IMR-90 (cell line): Measurements from ENCODE around the gene GYPE. TPM values are rescaled to one million over a fixed set of nuclear protein-coding genes. Genes with fewer than 3 reads are reported as not detected.
"Not testable (repeated sequence)": the region's sequence is repeated elsewhere in the genome, so short reads cannot be mapped to it uniquely, and the experiment has no call there.

Source experiments
- ATAC-seq: fragments of 200-7000 bp; cut with Tn5 transposase; 2 replicates; pipeline ENCODE4 v1.9.1; 2020; ENCODE audit warnings: low read depth, mild to moderate bottlenecking, moderate library complexity
- BruUV-seq: library from RNA; stranded (reverse); fragments of 400-500 nt; replicated peaks from 2 replicates; lab custom pipeline; 2021; lab: Mats Ljungman, UMichigan
- CTCF ChIA-PET: fragments of 300-600 bp; formaldehyde crosslinking; extraction: SDS; loops from one replicate; lab custom pipeline; 2021; ENCODE audit warnings: antibody characterized with exemption; lab: Yijun Ruan, JAX
- POLR2A ChIA-PET: fragments of 300-600 bp; sonication (Branson Sonifier 250); formaldehyde crosslinking; loops from one replicate; lab custom pipeline; 2022; ENCODE audit warnings: antibody characterized with exemption; ENCODE audit not compliant: unreplicated experiment; lab: Charles Lee
- DNase-seq: peaks from one replicate; pipeline ENCODE4 v3.0.0; 2013
- H2AFZ ChIP-seq: replicated peaks from 2 replicates; pipeline ENCODE3; 2013; ENCODE audit warnings: low read length, mild to moderate bottlenecking; ENCODE audit not compliant: poor library complexity
- H2AK5ac ChIP-seq: 2 replicates; pipeline ENCODE4 v1.6.1; 2013; ENCODE audit warnings: low read depth, low read length, inconsistent platforms
- H2AK9ac ChIP-seq: replicated peaks from 2 replicates; pipeline ENCODE3; 2013; ENCODE audit warnings: mild to moderate bottlenecking, low read depth, low read length, moderate library complexity; ENCODE audit not compliant: poor library complexity
- H2BK120ac ChIP-seq: 2 replicates; pipeline ENCODE4 v1.6.1; 2013; ENCODE audit warnings: low read depth, low read length, inconsistent platforms
- H2BK15ac ChIP-seq: 3 replicates; pipeline ENCODE4 v1.6.1; 2013; ENCODE audit warnings: low read depth, low read length, inconsistent platforms
- H2BK20ac ChIP-seq: 2 replicates; pipeline ENCODE4 v1.6.1; 2013; ENCODE audit warnings: low read depth, mild to moderate bottlenecking, inconsistent platforms, low read length, moderate library complexity
- H2BK5ac ChIP-seq: 2 replicates; pipeline ENCODE4 v1.6.1; 2013; ENCODE audit warnings: mild to moderate bottlenecking, low read depth, low read length, inconsistent platforms; ENCODE audit not compliant: poor library complexity, severe bottlenecking
- H3K14ac ChIP-seq: replicated peaks from 2 replicates; pipeline ENCODE4 v1.6.1; 2013; ENCODE audit warnings: low read depth, low read length, inconsistent platforms
- H3K18ac ChIP-seq: 2 replicates; pipeline ENCODE4 v1.6.1; 2013; ENCODE audit warnings: low read depth, low read length, control low read depth
- H3K23ac ChIP-seq: 2 replicates; pipeline ENCODE4 v1.6.1; 2013; ENCODE audit warnings: low read depth, low read length, inconsistent platforms
- H3K27ac ChIP-seq: 2 replicates; pipeline ENCODE4 v1.5.1; 2013; ENCODE audit warnings: mild to moderate bottlenecking, control low read depth, low read length; ENCODE audit not compliant: insufficient read depth
- H3K27me3 ChIP-seq: 2 replicates; pipeline ENCODE4 v1.6.1; 2013; ENCODE audit warnings: low read length; ENCODE audit not compliant: control insufficient read depth, insufficient read depth
- H3K36me3 ChIP-seq: 2 replicates; pipeline ENCODE4 v1.6.1; 2013; ENCODE audit warnings: low read length, mixed read lengths; ENCODE audit not compliant: control insufficient read depth, insufficient read depth
- H3K4ac ChIP-seq: 2 replicates; pipeline ENCODE4 v1.6.1; 2013; ENCODE audit warnings: low read depth, low read length, inconsistent platforms
- H3K4me1 ChIP-seq: 2 replicates; pipeline ENCODE4 v1.6.1; 2013; ENCODE audit warnings: low read length, mixed read lengths; ENCODE audit not compliant: control insufficient read depth, insufficient read depth
- H3K4me2 ChIP-seq: 2 replicates; pipeline ENCODE4 v1.6.1; 2013; ENCODE audit warnings: low read depth, mild to moderate bottlenecking, control low read depth, low read length, moderate library complexity
- H3K4me3 ChIP-seq: 2 replicates; pipeline ENCODE4 v1.5.1; 2013; ENCODE audit warnings: low read depth, mild to moderate bottlenecking, control low read depth, low read length, moderate library complexity; ENCODE audit not compliant: insufficient read depth
- H3K56ac ChIP-seq: 2 replicates; pipeline ENCODE4 v1.6.1; 2013; ENCODE audit warnings: low read length, inconsistent platforms; ENCODE audit not compliant: insufficient read depth; ENCODE audit errors: extremely low read depth
- H3K79me1 ChIP-seq, 2 experiments: 2 replicates each; pipeline ENCODE4 v1.6.1; 2013; ENCODE audit warnings: low read length in 2 of 2, inconsistent platforms in 1 of 2, low read depth in 1 of 2
- H3K9ac ChIP-seq: 2 replicates; pipeline ENCODE4 v1.6.1; 2013; ENCODE audit warnings: low read depth, low read length, control low read depth
- H3K9me1 ChIP-seq: 2 replicates; pipeline ENCODE4 v1.6.1; 2013; ENCODE audit warnings: low read length, inconsistent platforms; ENCODE audit not compliant: insufficient read depth
- H3K9me3 ChIP-seq: 2 replicates; pipeline ENCODE4 v1.6.1; 2013; ENCODE audit warnings: low read length; ENCODE audit not compliant: control insufficient read depth, insufficient read depth
- H4K20me1 ChIP-seq: 2 replicates; pipeline ENCODE4 v1.6.1; 2013; ENCODE audit warnings: low read length, inconsistent platforms; ENCODE audit not compliant: insufficient read depth
- H4K5ac ChIP-seq: 2 replicates; pipeline ENCODE4 v1.6.1; 2013; ENCODE audit warnings: mild to moderate bottlenecking, low read depth, low read length, control low read depth
- H4K8ac ChIP-seq, 2 experiments: 2 replicates each; pipeline ENCODE4 v1.6.1; 2013; ENCODE audit warnings: low read depth in 2 of 2, low read length in 2 of 2, control low read depth in 1 of 2, inconsistent platforms in 1 of 2
- H4K91ac ChIP-seq: 2 replicates; pipeline ENCODE4 v1.6.1; 2013; ENCODE audit warnings: low read depth, low read length, inconsistent platforms; ENCODE audit not compliant: insufficient read depth
- WGBS, 2 experiments: methylation state at CpG; one replicate each; pipeline versions ENCODE4 v1.1.5 to v1.1.7; 2013; ENCODE audit warnings: missing lambda C conversion rate in 2 of 2; ENCODE audit not compliant: insufficient read length in 1 of 2; ENCODE audit errors: extremely low coverage in 2 of 2; 5-methylcytosine and 5-hydroxymethylcytosine counted together
- dilution Hi-C: fragments of 300-500 bp; cut with HindIII; formaldehyde crosslinking; loops from one replicate; pipeline ENCODE4 v1.14.3; 2018; ENCODE audit warnings: low sequenced_read_pairs; ENCODE audit not compliant: unreplicated experiment
- in situ Hi-C: fragments of 300-500 bp; cut with MboI; formaldehyde crosslinking; loops from 3 replicates; pipeline ENCODE4 v1.14.3; 2019; ENCODE audit warnings: low sequenced_read_pairs, inconsistent platforms, mixed read lengths
- intact Hi-C: fragments of 100-400 bp; cut with micrococcal nuclease; formaldehyde crosslinking; loops from 2 replicates; pipeline ENCODE4 v1.10.0; 2022
- polyA plus RNA-seq, 3 experiments: library from polyadenylated mRNA; depleted of rRNA; stranded (reverse); fragments of >200 nt; gene quantifications; 2 replicates each; pipeline ENCODE4 v1.2.3, GENCODE V29; 2012; ENCODE audit warnings: low replicate concordance in 1 of 3
- total RNA-seq: library from RNA; depleted of rRNA; stranded (reverse); fragments of >200 nt; gene quantifications from 2 replicates; pipeline ENCODE4 v1.2.3, GENCODE V29; 2012

The GYPE gene
- total and polyA plus RNA-seq, 2 of the 4 experiments (the other 2 are of a cell fraction), result 0.36 to 0.54 TPM

DNA sequence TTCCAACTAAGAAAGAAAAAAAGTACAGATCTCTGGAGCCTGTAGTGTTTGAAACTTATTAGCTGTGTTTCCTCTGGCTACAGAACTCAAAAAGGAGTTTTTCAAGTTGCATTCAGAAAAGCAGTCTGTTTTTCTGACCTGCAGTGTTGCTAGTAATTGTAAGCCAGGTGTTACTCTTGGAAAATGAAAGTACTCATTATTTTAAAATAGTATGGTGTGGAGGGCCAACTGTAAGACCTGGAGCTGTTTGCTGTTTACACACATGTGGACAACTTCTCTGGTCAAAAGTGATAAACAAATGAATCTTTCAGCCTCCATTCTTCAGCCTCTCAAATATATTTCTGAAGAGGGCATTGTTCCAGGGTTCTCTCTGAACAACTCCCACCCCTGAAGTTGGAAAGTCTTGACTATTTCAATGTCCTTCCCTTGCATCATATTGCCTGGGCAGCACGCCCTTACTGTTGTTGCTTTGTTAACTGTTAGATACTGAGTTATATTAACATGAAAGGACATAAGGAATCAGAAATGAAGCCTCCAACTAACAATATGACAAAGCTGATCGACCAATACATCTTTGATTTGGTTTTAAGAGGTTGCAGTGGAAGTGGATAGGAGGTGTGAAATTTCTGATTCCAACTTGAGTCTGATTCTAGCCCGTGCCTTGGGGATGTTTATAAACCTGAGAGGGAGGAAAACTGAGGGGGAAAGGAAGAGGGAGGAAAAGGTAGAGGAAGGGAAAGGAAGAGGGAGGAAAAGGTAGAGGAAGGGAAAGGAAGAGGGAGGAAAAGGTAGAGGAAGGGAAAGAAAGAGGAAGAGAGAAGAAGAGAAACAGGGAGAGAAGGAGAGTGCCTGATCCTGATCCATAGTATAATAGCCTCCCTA, 62.5 kb downstream of the GYPE start:
- H2BK120ac ChIP-seq, H3K4me3 ChIP-seq, H2BK5ac ChIP-seq, dilution Hi-C loops, H3K79me1 ChIP-seq, H2BK15ac ChIP-seq, H4K5ac ChIP-seq, H3K18ac ChIP-seq, H3K27ac ChIP-seq, H3K4me2 ChIP-seq, H3K27me3 ChIP-seq, H3K9me1 ChIP-seq, H2BK20ac ChIP-seq, H3K56ac ChIP-seq, POLR2A ChIA-PET, H3K4ac ChIP-seq, H4K20me1 ChIP-seq, H3K36me3 ChIP-seq, H4K91ac ChIP-seq, CTCF ChIA-PET, H3K14ac ChIP-seq, H2AK5ac ChIP-seq, H4K8ac ChIP-seq, BruUV-seq, H2AK9ac ChIP-seq, intact Hi-C loops, in situ Hi-C loops, H3K4me1 ChIP-seq, ATAC-seq, H3K9ac ChIP-seq, H2AFZ ChIP-seq, H3K23ac ChIP-seq, DNase-seq, H3K9me3 ChIP-seq: not testable (repeated sequence)
- WGBS, 2 experiments, result no CpG with 5 or more reads among the region's 3 CpGs

DNA sequence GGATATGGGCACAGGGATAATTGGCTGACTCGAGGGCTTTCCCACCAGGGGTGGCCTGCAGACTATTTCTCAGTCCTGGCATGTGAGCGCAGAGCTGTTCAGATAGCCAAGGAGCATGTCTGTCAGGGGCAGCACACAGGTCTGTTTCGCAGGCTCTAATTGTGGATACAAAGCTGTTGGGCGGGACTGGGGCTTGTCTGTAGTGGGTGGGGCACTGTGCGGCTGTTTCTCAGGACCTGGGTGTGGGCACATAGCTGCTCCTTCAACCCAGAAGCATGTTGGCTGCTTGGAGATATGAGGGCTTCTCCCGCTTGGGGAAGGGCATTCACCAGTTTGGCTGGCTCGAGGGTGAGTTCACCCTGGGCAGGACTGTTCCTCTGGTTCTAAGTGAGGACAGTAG, 65.9 kb downstream of the GYPE start:
- BruUV-seq, H4K5ac ChIP-seq, H2BK20ac ChIP-seq, H3K9me1 ChIP-seq, H3K14ac ChIP-seq, H3K27me3 ChIP-seq, H3K18ac ChIP-seq, H4K91ac ChIP-seq, POLR2A ChIA-PET, CTCF ChIA-PET, H3K9me3 ChIP-seq, H2AK5ac ChIP-seq, H2BK15ac ChIP-seq, H3K9ac ChIP-seq, in situ Hi-C loops, H3K4me1 ChIP-seq, H2AK9ac ChIP-seq, H3K79me1 ChIP-seq, H2BK5ac ChIP-seq, H3K4me2 ChIP-seq, H2BK120ac ChIP-seq, H3K4ac ChIP-seq, dilution Hi-C loops, H3K56ac ChIP-seq, H2AFZ ChIP-seq, ATAC-seq, H4K8ac ChIP-seq, H4K20me1 ChIP-seq, H3K27ac ChIP-seq, H3K4me3 ChIP-seq, H3K36me3 ChIP-seq, H3K23ac ChIP-seq, DNase-seq: not testable (repeated sequence)
- intact Hi-C loops, result loop anchor here (5.0 kb wide), 1 partner anchor 118 kb away; no protein-coding TSS in a partner anchor
- no CpG with 5 or more reads among the region's 7 CpGs for WGBS, 2 experiments
